Activated T-cell treated with anti-CD3 and anti-CD28 coated beads for 1 hour (primary cell): ENCODE measurements around the gene ZNF281.

ENCODE experiments used
- DNase-seq: peaks from one replicate; pipeline ENCODE4 v3.0.0-alpha.2; 2020; ENCODE audit warnings: low read depth

The ZNF281 gene

GRCh38 chr1:200386416-200386815 is 23.4 kb downstream of the ZNF281 start:
- DNase-seq: no peak

- DNase-seq: no peak
Observed at GRCh38 chr1:200384818-200385390, 24.9 kb downstream of the ZNF281 start.

GRCh38 chr1:200381256-200381984 is 28.4 kb downstream of the ZNF281 start:
- DNase-seq: no peak

- DNase-seq: no peak
Observed at GRCh38 chr1:200380589-200381021, 29.2 kb downstream of the ZNF281 start.

- DNase-seq: no peak
Observed at GRCh38 chr1:200379940-200380588, 29.8 kb downstream of the ZNF281 start.

GRCh38 chr1:200379432-200379757 is 30.4 kb downstream of the ZNF281 start:
- no peak for DNase-seq

GRCh38 chr1:200378096-200378495 is 31.7 kb downstream of the ZNF281 start:
- no peak for DNase-seq

- no peak for DNase-seq
Observed at GRCh38 chr1:200376528-200376927, 33.3 kb downstream of the ZNF281 start.

- no peak for DNase-seq
Observed at GRCh38 chr1:200374569-200375295, 35.1 kb downstream of the ZNF281 start.

- DNase-seq: no peak
Observed at GRCh38 chr1:200373811-200374231, 36.0 kb downstream of the ZNF281 start.

GRCh38 chr1:200372885-200373181 is 37.0 kb downstream of the ZNF281 start:
- no peak for DNase-seq

- no peak for DNase-seq
Observed at GRCh38 chr1:200372095-200372884, 37.5 kb downstream of the ZNF281 start.

GRCh38 chr1:200369706-200370105 is 40.1 kb downstream of the ZNF281 start:
- no peak for DNase-seq

GRCh38 chr1:200369131-200369530 is 40.7 kb downstream of the ZNF281 start:
- no peak for DNase-seq

- no peak for DNase-seq
Observed at GRCh38 chr1:200368556-200368955, 41.3 kb downstream of the ZNF281 start.

- no peak for DNase-seq
Observed at GRCh38 chr1:200367841-200368534, 41.8 kb downstream of the ZNF281 start.

- no peak for DNase-seq
Observed at GRCh38 chr1:200366577-200367253, 43.1 kb downstream of the ZNF281 start.

- DNase-seq: no peak
Observed at GRCh38 chr1:200365897-200366426, 43.9 kb downstream of the ZNF281 start.

- no peak for DNase-seq
Observed at GRCh38 chr1:200364831-200365230, 45.0 kb downstream of the ZNF281 start.

GRCh38 chr1:200364091-200364759 is 45.6 kb downstream of the ZNF281 start:
- DNase-seq: no peak
